BE2C (cell line): ENCODE measurements around the gene PPFIBP2.

Experiments
- DNase-seq: peaks from one replicate; pipeline ENCODE4 v3.0.0-alpha.2; 2020
- H3K27me3 ChIP-seq: fragments of 250-450 bp; sonication (Bioruptor Pico); 2 replicates; pipeline ENCODE4 v1.5.1; 2020; ENCODE audit warnings: mild to moderate bottlenecking
- H3K36me3 ChIP-seq: fragments of 250-450 bp; sonication (Bioruptor Pico); 2 replicates; pipeline ENCODE4 v1.5.1; 2020; ENCODE audit warnings: mild to moderate bottlenecking
- H3K4me1 ChIP-seq: fragments of 250-450 bp; sonication (Bioruptor Pico); 2 replicates; pipeline ENCODE4 v1.5.1; 2020
- H3K4me3 ChIP-seq: 2 replicates; pipeline ENCODE4 v1.5.1; 2011; ENCODE audit warnings: low read depth, low read length
- H3K9me3 ChIP-seq: fragments of 250-450 bp; sonication (Bioruptor Pico); 2 replicates; pipeline ENCODE4 v1.5.1; 2020
- TF ChIP-seq, protein P1 (sequence below): IDR thresholded peaks from 2 replicates; pipeline ENCODE4 v1.5.1; 2012; ENCODE audit warnings: mild to moderate bottlenecking, low read depth, low read length

PPFIBP2 gene

DNA sequence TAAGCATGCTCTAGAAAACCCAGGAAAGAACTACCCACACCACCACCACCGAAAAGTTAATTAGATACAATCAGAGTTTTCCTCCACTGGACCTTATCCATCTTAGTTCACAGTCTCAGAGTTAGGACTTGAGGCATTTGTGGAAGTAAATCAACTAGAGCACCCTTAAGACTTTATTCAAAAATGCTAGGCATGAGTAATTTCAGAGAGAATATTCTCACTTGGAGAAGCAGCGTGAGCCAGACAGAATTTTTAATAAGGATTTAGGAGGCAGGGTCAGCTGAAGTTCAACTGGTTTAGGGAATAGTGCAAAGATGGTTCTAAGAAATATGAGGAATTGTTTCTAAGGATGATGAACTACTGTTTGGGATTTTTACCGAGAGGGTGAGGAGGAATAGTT lies 29.7 kb upstream of the PPFIBP2 start:
- DNase-seq: no peak
- H3K4me1 ChIP-seq: no peaks in the 10 kb centered on the region
- H3K9me3 ChIP-seq: no peaks in the 10 kb centered on the region
- H3K36me3 ChIP-seq: no peaks in the 10 kb centered on the region
- H3K4me3 ChIP-seq: no peak overlapping the region
- TF ChIP-seq, protein P1, sequence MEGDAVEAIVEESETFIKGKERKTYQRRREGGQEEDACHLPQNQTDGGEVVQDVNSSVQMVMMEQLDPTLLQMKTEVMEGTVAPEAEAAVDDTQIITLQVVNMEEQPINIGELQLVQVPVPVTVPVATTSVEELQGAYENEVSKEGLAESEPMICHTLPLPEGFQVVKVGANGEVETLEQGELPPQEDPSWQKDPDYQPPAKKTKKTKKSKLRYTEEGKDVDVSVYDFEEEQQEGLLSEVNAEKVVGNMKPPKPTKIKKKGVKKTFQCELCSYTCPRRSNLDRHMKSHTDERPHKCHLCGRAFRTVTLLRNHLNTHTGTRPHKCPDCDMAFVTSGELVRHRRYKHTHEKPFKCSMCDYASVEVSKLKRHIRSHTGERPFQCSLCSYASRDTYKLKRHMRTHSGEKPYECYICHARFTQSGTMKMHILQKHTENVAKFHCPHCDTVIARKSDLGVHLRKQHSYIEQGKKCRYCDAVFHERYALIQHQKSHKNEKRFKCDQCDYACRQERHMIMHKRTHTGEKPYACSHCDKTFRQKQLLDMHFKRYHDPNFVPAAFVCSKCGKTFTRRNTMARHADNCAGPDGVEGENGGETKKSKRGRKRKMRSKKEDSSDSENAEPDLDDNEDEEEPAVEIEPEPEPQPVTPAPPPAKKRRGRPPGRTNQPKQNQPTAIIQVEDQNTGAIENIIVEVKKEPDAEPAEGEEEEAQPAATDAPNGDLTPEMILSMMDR: no peak
- H3K27me3 ChIP-seq: no peaks in the 10 kb centered on the region

DNA sequence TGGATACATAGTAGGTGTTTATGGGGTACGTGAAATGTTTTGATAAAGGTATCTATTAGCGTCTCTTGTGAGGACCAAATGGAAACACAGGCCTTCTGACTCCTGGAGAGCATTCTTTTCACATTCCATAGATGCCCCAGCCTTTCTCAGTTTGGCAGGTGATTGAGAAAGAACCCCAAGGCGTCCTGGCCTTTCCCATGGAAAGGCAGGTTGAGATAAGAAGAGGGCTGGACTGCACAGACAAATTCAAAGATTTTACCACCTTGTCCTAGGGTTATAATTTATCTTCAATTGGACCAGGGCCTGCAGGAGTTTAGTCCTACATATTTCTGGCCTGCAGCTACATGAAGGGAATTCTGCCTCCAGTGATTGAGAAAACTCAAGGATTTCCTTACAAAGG lies 29.2 kb upstream of the PPFIBP2 start:
- DNase-seq: no peak
- H3K36me3 ChIP-seq: no peaks in the 10 kb centered on the region
- H3K4me1 ChIP-seq: no peaks in the 10 kb centered on the region
- TF ChIP-seq, protein P1: no peak
- no peaks in the 10 kb centered on the region for H3K27me3 ChIP-seq
- H3K4me3 ChIP-seq: no peak overlapping the region
- no peaks in the 10 kb centered on the region for H3K9me3 ChIP-seq

DNA sequence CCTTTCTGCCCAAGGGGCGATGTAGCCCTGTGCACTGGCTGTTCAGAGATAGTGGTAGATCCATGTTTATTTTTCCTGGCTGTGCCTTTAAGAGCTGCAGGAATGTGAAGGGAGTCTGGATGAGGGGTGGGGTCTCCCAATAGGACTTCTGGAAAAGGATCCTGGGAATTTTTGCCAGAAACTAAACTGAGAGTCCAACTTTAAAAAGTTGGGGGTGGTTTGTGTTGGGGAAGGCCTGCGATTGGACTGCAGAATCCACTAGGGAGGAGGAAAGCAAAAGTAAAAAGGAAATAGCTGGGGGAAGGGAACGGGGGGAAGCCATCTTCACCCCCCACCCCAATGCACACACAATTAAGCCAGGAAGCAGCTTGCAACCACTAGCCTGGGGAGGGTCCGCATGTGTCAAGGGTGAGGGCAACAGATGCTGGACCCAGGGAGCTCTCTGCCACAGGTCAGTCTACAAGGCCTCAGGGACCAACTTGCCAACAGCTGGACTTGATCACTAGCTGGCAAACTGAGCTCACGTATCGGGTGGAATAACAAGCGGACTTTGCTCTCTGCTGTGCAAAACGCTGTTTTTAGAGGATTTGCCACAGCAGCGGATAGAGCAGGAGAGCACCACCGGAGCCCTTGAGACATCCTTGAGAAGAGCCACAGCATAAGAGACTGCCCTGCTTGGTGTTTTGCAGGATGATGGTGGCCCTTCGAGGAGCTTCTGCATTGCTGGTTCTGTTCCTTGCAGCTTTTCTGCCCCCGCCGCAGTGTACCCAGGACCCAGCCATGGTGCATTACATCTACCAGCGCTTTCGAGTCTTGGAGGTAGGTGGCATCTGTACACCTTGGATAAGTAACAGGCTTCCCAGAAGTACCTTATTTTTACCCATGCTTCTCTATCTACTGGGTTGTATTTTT lies 28.4 kb upstream of the PPFIBP2 start, which contains the start of gene OLFML1:
Gene OLFML1, plus strand, starts transcription at position 321 of the 912 bp plus-strand sequence. Its CDS starts 370 bp downstream, at position 691.
- DNase-seq: no peak
- Histone ChIP-seq H3K27me3 (no peaks in the 10 kb centered on the region), H3K36me3 (no peaks in the 10 kb centered on the region), H3K4me3 (no peak within 1 kb of the TSS), H3K4me1 (no peaks in the 10 kb centered on the region), H3K9me3 (no peaks in the 10 kb centered on the region)
- TF ChIP-seq, protein P1: no peak

DNA sequence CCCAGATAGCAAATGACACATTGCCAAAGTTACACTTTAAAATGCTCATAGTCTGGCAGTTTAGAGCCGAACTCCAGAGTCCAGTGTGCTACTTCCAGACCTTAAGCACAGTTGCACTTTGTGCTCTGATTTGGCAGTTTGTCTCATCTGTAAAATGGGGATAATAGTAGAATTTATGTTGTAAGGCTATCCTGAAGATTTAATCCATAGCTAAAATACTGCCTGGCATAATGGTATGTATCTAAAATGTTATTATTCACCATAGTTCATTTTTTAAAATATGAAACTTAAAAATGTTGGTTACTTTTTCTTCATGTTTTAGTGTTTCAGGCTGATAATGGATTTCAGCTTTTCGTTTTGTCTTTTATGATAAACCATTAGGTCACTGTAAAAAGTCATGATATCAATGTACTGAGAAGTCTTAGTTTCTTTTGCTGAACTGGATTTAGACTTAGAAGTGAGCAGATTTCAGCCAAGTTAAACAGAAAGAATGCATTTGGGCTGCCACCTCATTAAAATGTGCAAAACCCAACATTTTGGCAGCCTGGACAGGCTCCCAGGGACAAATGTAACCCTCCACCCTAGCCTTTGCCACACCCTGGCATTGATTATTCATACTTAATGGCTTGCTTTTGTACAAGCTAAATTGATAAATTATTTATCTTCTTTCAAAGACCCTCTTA lies 27.6 kb upstream of the PPFIBP2 start:
- TF ChIP-seq, protein P1: no peak
- H3K27me3 ChIP-seq: no peaks in the 10 kb centered on the region
- H3K4me1 ChIP-seq: no peaks in the 10 kb centered on the region
- DNase-seq: no peak
- H3K9me3 ChIP-seq: no peaks in the 10 kb centered on the region
- H3K36me3 ChIP-seq: no peaks in the 10 kb centered on the region
- no peak overlapping the region for H3K4me3 ChIP-seq

DNA sequence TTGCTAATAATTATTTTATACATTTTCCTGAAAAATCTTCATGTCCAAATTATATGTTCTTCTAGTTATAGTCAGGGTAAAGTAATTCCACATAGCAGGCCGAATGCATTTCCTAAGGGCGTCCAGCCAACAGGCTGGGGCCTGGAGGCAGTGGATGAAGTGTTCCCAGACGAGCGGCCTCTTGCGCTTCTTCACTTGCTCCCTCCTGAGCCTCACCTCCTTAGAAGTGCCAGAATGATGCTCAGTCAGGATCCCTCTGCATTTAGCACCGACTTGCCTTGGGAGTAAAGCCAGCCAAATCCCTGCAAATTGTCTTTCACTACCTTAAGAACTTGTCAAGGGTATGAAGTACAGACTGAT lies 27.0 kb upstream of the PPFIBP2 start:
- DNase-seq: no peak
- Histone ChIP-seq H3K4me1 (no peaks in the 10 kb centered on the region), H3K36me3 (no peaks in the 10 kb centered on the region), H3K4me3 (no peak overlapping the region), H3K27me3 (no peaks in the 10 kb centered on the region), H3K9me3 (no peaks in the 10 kb centered on the region)
- TF ChIP-seq, protein P1: no peak

DNA sequence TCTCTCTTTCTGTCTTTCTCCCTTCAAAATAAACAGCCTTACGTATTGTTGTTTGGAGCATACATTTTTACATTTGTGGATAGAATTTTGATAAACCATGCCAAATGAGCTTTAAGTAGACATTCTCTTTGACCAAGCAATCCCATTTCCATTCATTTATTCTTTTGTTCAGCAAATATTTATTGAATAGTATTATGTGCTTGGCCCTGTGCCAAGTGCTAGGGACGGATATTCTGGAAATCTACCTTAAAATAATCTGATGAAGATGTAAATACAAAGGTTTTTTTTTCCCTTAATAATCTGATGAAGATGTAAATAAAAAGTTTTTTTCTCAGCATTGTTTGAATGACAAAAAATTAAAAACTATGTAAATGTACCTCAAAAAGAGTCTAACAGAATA lies 26.4 kb upstream of the PPFIBP2 start:
- no peaks in the 10 kb centered on the region for H3K4me1 ChIP-seq
- H3K9me3 ChIP-seq: no peaks in the 10 kb centered on the region
- H3K36me3 ChIP-seq: no peaks in the 10 kb centered on the region
- H3K4me3 ChIP-seq: no peak overlapping the region
- no peak for DNase-seq
- TF ChIP-seq, protein P1: no peak
- H3K27me3 ChIP-seq: no peaks in the 10 kb centered on the region
